ENCODE measurements around the gene SLC25A44.
"Not testable (repeated sequence)": the region's sequence is repeated elsewhere in the genome, so short reads cannot be mapped to it uniquely, and the experiment has no call there.

Gene SLC25A44

DNA sequence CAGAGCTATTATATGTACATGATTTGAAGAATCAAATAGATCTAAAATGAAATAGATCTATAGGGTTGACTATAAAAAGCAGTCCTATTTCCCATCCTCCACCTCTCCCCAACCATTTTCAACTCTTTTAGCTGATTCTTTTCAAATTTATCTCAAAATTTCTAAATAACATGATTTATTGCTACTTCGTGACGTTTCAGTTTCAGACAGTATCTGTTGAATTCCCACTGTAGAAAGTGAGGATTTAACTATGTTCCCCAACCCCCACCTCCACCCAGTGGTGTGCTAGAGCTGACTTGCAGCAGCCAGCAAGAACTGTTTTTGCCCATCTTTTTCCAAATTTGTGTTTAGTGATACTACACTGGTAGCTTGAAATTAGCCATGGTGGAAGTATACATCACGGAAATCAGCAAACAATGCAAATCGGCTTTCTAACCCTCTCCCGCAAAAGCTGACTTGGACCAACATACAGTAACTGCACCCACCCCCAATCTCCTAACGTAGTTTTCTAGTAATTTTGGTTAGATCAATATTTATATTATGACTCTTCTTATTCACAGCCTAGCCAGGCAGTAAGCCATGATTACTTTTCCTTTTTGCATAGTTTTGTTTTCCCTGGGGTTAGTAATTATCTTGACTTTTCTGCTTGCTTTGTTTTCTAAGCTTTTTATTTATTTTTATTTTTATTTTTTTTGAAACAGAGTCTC, 29.6 kb upstream of the SLC25A44 start:
- DNase-seq = no peak

DNA sequence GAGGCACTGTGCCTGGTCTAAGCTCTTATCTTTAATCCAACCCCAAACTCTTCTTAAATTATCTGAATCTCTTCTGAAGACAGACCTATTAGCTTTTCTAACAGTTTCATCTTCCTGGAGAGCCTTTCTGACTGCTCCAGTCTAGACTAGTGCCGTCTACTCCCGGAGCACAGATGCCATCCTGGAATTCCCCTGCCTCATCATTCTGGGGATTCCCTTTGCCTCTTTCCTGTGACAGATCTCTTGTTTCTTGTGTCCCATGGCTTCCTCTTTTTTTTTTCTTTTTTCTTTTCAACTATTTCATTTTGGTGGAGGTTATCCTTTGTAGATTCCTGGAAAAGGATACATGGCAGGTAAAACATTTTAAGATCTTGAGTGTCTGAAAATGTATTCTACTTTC, 28.8 kb upstream of the SLC25A44 start:
- no peak for DNase-seq

DNA sequence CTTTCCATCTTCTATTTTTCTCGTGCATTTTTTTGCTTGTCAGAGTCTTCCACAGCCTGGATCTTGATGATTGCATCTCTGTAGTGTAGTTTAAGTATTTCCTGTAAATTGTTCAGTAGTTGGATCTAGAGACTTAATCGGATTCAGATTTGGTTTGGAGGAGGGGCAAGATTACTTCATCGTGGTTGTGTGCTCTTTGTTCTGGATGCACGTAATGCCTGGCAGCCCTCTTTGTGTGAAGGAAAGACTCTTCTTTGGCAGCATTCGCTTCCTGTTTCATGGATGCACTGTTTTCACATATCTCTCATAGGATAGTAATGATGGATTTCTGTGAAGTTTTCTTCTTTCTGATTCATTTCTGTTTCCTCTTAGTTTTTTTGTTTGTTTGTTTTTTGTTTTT, 26.4 kb upstream of the SLC25A44 start:
- DNase-seq = peak; percentile 57

DNA sequence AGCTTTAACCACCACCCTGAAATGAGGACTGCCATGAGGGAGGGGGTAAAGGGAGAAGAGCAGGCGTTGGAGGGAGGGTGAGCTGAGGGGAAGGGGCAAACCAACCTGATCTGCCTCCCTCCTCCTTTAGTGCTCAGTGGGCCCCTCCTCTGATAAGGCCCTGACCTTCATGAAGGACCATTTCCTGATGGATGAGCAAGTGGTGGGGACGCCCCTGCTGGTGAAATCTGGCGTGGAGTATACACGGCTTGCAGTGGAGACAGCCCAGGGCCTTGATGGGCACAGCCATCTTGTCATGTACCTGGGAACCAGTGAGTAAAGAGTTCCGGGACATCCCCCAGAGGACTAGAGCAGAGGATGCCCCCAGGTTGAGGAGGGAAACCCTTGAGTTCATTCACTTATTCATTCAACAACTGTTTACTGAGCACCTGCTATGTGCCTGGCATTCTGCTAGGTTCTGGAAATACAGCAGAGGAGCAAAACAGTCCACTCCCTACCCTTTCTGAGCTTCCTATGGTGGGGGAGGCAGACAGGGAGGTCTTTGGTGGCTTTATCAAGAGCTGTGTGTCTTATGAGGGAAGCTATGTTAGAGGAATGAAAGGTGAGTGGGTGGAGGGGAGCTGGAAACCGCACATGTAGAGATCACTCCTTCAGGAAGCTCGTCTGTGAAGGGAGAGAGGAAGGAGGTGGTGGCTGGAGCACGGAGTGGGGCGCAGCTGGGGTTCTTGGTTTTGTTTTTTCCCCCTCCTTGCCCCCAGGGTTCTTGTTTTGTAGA, 21.0 kb upstream of the SLC25A44 start:
- no peak for DNase-seq

DNA sequence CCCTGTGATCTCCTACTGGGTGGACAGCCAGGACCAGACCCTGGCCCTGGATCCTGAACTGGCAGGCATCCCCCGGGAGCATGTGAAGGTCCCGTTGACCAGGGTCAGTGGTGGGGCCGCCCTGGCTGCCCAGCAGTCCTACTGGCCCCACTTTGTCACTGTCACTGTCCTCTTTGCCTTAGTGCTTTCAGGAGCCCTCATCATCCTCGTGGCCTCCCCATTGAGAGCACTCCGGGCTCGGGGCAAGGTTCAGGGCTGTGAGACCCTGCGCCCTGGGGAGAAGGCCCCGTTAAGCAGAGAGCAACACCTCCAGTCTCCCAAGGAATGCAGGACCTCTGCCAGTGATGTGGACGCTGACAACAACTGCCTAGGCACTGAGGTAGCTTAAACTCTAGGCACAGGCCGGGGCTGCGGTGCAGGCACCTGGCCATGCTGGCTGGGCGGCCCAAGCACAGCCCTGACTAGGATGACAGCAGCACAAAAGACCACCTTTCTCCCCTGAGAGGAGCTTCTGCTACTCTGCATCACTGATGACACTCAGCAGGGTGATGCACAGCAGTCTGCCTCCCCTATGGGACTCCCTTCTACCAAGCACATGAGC, 17.2 kb upstream of the SLC25A44 start:
- no peak for DNase-seq

DNA sequence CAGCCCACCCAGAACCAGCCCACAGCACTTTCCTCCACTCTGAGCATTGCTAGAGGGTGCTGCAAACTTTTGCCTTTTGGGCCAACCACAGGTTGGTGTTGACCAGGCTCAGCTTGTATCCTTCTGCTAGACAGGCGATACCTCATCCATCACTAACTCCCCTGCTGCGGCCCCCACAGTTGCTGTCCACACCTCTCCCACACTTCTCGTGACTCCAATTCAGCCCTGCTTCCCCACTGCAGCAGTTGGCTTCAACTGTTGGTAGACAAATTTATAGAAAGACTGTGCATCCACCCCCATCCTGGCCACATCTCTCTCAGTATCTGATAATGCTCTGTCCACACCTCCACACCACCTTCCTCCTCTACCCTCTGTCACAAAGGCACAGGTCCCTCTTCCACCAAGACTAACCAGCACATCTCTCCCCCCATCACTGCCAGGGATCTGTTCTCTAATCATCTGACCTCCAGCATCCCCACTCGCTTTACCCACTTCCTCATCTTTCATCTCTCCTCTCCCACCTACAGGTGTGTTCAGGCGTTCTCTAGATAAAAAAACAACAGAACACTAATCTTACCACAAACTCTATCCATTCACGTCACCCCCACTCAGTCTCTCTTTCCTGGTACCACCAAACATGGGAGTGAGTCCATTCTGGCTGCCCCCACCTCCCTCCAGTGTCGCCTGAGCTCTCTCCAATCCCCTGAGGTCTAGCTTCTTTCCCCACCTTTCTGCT, 15.8 kb upstream of the SLC25A44 start:
- DNase-seq = no peak

DNA sequence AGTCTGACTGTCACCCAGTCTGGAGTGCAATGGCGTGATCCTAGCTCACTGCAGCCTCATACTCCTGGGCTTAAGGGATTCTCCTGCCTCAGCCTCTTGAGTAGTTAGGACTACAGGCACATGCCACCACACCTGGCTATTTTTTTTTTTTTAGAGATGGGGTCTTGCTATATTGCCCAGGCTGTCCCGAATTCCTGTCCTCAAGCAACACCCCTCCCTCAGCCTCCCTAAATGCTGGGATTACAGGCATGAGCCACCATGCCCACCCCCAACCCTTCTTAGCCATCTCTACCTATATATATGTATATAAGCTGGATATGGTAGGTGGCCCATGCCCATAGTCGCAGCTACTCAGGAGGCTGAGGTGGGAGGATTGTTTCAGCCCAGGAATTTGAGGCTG, 13.4 kb upstream of the SLC25A44 start:
- no peak for DNase-seq

DNA sequence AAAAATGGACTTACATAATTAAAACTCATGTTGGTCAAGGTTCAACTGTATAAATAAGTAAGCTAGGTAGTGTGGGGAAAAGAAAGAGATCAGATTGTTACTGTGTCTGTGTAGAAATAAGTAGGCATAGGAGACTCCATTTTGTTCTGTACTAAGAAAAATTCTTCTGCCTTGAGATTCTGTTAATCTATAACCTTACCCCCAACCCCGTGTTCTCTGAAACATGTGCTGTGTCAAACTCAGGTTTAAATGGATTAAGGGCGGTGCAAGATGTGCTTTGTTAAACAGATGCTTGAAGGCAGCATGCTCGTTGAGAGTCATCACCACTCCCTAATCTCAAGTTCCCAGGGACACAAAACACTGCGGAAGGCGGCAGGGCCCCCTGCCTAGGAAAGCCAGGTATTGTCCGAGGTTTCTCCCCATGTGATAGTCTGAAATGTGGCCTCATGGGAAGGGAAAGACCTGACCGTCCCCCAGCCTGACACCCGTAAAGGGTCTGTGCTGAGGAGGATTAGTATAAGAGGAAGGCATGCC, 12.4 kb upstream of the SLC25A44 start:
- DNase-seq = not testable (repeated sequence)

DNA sequence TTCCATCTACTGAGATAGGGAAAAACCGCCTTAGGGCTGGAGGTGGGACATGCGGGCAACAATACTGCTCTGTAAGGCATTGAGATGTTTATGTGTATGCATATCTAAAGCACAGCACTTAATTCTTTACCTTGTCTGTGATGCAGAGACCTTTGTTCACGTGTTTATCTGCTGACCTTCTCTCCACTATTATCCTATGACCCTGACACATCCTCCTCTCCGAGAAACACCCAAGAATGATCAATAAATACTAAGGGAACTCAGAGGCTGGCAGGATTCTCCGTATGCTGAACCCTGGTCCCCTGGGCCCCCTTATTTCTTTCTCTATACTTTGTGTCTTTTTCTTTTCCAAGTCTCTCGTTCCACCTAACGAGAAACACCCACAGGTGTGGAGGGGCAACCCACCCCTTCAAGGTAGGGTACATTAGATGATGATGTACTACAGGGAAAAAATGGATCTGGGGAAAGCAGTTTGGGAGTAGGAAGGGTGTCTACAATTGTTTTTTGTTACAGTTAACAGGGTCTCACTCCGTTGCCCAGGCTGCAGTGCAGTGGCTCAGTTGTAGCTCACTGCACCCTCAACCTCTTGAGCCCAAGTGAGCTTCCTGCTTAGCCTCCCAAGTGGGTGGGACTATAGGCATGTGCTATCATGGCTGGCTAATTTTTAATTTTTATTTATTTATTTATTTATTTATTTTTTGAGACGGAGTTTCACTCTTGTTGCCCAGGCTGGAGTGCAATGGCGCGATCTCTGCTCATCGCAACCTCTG, 11.7 kb upstream of the SLC25A44 start:
- not testable (repeated sequence) for DNase-seq

DNA sequence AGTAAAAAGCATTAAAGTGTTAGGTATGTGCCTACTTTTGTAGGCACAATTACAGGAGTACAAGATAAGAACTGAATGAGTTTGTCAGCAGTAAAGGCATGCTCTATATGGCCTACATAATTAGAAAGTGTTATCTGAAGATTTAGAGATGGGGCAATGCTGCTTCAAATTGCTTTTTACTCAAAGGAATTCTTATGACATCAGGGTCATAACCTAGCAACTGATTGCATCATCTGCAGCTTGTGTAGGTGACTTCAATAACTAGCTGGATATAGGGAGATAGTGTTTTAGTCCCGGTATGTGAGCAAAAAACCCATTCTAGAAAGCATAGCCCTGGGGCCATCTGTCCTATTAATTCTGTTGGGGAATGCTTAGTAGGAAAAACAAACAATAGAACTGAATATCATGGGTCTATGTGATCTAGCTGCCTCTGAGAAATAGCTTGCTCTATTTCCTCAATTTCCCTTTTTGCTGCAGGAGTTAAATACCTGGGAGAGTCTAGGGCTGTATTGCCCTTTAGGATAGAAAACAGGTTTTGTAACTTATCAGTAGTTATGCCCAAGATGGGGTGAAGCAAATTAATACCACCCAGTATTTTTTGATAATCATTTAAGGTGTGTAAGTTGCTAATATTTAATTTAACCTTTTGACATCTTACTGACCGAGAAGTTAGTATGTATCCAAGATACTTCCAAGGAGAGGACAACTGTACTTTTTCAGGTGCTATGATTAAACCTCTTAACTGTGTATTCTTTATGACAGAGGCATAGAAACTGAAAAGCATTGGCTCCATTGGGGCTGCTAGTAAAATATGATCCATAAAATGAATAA, 7.3 kb upstream of the SLC25A44 start:
- not testable (repeated sequence) for DNase-seq

DNA sequence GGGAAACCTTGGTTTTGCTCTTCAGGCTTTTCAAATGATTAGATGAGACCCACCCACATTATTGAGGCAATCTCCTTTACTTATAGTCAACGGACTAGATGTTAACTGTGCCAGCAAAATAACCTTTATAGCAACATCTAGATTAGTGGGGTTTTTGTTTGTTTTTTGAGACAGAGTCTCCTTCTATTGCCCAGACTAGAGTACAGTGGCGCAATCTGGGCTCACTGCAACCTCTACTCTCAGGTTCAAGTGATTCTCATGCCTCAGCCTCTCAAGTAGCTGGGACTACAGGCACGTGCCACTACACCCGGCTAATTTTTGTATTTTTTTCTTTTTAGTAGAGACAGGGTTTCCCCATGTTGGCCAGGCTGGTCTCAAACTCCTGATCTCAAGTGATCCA, 3.6 kb upstream of the SLC25A44 start:
- not testable (repeated sequence) for DNase-seq

DNA sequence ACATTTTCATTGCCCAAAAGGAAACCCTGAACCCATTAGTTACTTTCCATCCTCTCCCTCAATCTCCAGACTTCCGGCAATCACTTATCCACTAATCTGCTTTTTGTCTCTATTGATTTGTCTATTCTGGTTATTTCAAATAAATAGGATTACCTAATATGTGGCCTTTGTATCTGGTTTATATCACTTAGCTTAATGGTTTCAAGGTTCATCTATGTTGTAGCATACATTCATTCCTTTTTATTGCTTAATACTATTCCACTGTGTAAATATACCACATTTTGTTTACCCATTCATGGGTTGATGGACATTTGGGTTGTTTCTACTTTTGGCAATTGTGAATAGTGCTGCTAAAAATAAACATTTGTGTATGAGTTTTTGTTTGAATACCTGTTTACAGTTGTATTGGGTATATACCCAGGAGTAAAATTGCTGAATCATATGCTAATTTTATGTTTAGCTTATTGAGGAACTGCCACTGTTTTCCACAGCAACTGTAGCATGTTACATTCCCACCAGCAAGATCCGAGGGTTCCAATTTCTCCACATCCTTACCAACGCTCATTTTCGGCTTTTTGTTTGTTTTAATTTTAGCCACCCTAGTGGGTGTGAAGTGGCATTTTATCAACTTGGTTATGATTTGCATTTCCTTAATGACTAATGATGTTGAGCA, 2.5 kb upstream of the SLC25A44 start:
- DNase-seq = no peak

DNA sequence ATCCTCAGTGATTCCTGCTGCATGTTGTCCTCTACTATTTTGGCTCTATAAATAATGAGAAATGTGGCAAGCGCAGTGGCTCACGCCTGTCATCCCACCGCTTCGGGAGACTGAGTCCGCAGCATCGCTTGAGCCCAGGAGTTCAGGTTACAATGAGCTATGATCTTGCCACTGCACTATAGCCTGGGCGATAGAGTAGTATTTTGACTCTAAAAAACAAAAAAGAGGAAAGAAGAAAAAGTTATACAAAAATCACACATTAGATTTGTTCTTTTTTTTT, 756 bp upstream of the SLC25A44 start:
- no peak for DNase-seq

DNA sequence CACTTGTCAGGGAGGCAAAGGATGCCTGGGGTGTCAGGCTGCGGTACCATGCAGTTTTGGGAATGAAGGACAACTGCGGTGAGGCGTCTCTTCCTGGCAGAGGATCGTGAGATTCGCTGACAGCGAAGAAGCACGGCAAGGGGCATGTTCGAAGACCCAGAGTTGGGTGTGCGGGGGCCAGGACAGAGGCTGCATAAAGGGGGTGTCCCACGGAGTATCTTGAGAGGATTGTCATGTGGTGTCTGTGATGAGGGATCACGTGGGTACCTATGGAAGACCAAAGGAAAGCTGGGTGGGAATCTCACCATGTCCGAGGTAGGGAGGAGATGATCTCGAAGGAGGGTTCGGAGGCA, 372 bp downstream of the SLC25A44 start:
- DNase-seq = no peak

DNA sequence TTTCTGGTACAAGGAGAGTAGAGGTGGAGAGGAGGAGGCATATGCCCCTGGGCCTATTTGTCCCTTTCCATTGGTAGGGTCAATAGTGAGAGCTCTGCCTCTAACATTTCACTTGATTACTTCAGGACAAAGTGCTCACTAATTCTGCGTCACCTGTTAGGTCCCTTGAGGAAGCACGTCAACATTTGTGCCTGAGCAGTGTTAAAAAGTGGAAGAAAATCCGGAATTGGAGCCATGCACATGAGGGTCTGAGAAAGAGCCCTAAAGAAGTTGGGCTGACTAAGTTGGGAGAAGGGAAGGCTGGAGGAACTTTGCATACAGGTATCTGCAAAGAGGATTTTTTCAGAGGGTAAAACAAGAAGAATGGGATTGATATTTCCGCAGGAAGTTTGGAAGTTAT, 1.9 kb downstream of the SLC25A44 start:
- DNase-seq = no peak

DNA sequence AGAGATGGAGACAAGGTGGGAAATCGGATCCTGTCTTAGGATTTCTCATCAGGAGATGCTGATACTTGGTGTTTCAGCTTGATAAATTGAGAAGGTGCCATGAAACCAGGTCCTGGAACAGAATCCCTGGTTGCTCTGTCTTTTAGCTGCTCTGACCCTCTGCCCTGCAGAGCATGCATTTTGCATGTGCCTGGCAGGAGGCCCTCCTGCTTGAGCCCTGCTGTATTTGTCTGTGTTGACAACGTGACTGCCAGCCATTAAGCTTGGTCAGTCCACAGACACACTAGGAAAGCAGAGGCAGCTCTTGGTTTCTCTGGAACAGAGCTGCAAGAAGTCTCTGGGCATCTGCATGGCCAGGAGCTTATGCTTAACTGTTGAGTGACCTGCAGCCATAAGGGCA, 2.5 kb downstream of the SLC25A44 start:
- no peak for DNase-seq

DNA sequence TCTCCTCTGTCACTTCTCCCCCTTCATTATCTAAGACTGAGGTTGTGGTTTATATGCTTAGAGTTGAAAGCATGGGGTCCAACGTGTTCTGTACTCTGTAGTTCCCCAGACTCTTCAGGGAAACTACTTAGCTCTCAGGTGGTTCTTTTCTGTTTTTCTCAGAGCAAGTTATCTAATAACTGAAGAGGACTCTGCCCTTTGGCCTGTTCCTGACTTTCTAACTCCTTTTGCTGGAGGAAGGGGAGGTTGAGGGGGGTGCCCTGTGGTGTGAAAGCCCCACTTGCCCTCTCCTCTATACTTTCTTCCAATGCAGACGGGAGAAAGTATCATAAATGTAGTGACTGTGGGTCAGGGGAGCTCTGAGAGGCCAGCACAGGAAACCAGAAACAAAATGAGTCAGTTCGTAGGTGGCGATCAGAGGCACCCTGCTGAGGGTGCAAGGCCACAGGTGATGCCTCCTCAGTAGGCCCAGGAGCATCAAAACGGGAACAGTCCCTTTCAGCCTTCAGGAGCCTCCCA, 5.0 kb downstream of the SLC25A44 start:
- no peak for DNase-seq

DNA sequence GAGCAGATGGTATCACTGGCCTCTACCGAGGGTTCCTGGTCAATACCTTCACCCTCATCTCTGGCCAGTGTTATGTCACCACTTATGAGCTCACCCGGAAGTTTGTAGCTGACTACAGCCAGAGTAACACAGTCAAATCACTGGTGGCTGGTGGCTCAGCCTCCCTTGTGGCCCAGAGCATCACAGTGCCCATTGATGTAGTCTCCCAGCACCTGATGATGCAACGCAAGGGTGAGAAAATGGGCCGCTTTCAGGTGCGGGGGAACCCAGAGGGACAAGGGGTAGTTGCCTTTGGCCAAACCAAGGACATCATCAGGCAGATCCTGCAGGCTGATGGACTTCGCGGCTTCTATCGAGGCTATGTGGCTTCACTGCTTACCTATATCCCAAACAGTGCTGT, 6.1 kb downstream of the SLC25A44 start:
- DNase-seq = no peak

DNA sequence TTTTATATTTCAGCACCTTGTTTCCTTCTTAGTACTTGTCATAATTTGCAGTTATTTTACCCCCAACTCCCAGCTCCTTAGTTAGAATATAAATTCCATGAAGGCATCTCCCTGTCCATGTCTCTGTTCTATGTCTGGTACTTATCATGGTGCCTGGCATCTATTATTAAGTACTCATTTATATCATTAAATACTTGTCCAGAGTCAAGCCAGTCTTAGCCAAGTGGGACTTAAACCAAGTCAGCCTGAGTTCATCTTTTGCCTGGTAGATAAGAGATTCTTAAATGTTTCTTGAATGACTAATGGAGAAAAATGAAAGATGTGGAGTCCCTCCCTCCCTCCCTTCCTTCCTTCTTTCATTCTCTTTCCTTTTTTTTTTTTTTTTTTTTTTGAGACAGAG, 9.4 kb downstream of the SLC25A44 start:
- DNase-seq = peak; percentile 60

DNA sequence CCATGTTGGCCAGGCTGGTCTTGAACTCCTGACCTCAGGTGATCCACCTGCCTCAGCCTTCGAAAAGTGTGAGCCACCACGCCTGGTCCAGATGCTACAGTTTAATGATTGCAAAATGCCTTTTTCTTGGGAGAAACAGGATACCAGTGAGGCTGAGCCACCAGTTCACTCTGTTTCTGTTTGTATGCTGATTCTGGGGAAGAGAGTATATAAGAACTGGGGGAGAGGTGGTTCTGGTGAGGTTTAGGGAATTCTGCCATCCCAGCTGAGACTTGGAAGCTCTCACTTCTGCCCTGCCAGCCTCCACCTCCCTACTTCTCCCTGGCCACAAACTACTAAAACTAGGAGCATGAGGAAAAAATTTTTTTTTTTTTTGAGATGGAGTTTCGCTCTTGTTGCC, 10.8 kb downstream of the SLC25A44 start:
- DNase-seq = no peak

DNA sequence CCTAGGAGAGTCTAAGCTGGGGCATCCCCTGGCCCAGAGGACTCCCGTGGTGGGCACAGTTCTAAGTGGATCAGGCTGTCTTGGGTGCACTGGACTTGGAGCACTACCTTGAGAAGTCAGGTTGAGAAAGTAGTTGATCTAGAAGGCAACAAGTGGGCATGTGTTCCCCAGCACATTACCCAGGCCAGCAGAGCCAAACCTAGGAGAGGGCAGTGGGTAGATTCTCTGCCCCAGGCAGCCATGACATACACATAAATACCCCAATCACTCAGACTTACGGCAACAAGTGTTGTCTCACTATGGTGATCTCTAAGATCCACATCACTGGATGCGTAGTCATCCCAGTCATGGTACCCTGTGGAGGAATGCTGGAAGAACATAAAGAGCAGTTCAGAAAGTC, 17.3 kb downstream of the SLC25A44 start:
- no peak for DNase-seq
